ENCODE measurements around the gene CARD10.

Gene CARD10

GRCh38 chr22:37440875-37441274, 78.3 kb downstream of the CARD10 start:
- TF ChIP-seq, protein P1, sequence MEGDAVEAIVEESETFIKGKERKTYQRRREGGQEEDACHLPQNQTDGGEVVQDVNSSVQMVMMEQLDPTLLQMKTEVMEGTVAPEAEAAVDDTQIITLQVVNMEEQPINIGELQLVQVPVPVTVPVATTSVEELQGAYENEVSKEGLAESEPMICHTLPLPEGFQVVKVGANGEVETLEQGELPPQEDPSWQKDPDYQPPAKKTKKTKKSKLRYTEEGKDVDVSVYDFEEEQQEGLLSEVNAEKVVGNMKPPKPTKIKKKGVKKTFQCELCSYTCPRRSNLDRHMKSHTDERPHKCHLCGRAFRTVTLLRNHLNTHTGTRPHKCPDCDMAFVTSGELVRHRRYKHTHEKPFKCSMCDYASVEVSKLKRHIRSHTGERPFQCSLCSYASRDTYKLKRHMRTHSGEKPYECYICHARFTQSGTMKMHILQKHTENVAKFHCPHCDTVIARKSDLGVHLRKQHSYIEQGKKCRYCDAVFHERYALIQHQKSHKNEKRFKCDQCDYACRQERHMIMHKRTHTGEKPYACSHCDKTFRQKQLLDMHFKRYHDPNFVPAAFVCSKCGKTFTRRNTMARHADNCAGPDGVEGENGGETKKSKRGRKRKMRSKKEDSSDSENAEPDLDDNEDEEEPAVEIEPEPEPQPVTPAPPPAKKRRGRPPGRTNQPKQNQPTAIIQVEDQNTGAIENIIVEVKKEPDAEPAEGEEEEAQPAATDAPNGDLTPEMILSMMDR (IDR thresholded peaks at IDR 0.05; ENCODE audit: control insufficient read depth, insufficient read depth, low read depth, low read length, missing control alignments) = no peak
- H3K4me3 ChIP-seq (ENCODE audit: control insufficient read depth, low read depth, low read length) = no peak overlapping the region
- no peak for DNase-seq (ENCODE audit: low read depth)
